Activated CD4-positive, alpha-beta T cell treated with anti-CD3 and anti-CD28 coated beads for 4 hours (primary cell): ENCODE data around the gene ADIPOR1.
A peak's percentile ranks its signal among the peaks of the same experiment; 100 is the strongest.
"Not testable (repeated sequence)": the region's sequence is repeated elsewhere in the genome, so short reads cannot be mapped to it uniquely, and the experiment has no call there.

ENCODE experiments used
- DNase-seq, 2 donors: peaks; one replicate each; pipeline ENCODE4 v3.0.0-alpha.2; 2020

ADIPOR1 gene

DNA sequence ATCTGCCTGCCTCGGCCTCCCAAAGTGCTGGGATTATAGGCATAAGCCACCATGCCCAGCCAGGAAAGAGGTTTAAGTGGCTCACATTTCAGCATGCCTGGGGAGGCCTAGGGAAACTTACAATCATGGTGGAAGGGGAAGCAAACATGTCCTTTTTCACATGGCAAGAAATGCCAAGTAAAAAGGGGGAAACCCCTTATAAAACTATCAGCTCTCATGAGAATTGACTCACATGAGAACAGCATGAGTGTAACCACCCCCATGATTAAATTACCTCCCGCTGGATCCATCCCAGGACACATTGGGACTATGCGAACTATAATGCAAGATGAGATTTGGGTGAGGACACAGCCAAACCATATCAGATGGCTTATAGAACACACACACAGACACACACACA is 22.3 kb downstream of the ADIPOR1 start:
- DNase-seq = no peak

DNA sequence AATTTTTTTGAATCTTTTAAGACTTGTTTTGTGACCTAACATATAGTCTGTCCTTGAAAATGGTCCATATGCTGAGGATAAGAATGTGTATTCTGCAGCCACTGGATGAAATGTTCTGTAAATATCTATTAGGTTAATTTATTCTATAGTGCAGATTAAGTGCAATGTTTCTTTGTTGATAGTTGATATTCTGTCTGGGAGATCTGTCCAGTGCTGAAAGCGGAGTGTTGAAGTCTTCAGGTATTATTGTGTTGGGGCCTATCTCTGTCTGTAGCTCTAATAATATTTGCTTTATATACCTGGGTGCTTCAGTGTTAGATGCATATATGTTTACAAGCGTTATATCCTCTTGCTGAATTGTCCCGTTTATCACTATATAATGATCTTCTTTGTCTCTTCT is 23.4 kb downstream of the ADIPOR1 start:
- DNase-seq = no peak

DNA sequence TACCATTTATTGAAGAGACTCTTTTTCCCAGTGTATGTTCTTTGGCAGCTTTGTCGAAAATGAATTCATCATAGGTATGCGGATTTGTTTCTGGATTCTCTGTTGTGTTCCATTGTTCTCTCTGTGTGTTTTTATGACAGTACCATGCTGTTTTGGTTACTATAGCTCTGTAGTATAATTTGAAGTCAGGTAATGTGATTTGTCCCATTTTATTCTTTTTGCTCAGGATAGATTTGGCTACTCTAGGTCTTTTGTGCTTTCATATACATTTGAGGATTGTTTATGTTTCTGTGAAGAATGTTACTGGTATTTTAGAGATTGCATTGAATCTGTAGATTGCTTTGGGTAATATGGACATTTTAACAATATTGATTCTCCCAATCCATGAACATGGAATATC is 25.6 kb downstream of the ADIPOR1 start:
- DNase-seq = no peak

DNA sequence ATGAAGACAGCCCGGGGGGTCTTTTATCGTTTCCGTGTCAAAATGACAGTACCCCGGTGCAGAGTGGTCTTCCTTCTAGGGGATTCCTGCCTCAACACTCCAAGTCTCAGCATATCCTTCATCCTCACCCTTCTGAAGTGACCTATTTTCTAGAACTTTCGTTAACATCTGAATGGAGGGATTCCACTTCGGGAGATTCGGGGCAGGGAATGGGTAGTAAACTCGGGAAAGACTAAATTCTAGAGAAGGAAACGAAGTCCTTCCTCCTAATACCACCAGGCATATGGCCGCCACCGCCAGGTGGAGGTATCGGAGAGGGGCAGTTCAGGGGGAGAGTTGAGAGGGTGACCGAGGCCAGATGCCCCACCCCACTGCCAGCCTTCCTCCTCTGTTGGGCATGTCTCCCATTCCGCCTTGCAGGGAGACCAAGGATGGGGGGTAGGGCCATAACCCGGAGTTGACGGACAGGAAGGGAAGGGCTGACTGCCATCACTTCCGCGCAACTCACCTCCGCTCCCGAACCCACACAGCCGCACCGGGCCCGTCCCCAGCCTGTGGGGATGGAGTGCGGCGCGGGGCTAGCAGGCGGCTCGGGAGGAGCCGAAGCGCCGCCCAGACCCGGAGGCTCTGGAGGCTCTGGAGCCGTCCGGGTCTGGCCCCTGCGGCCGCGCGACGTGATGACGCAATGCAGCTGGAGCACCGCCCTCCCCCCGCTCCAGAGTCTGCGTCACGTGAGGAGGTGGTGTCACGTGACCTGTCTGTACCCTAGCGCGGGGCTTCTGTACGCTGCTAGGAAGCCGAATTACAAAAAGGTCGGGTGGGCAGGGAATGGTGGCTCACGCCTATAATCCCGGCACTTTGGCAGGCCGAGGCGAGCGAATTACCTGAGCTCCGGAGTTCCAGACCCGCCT is 31.3 kb downstream of the ADIPOR1 start, which contains the start of gene KLHL12:
Gene KLHL12 (minus strand): TSS at position 654 of the 911 bp plus-strand sequence. CDS start 2,072 bp downstream, outside the sequence.
- DNase-seq = peak; percentile 94 to 95

DNA sequence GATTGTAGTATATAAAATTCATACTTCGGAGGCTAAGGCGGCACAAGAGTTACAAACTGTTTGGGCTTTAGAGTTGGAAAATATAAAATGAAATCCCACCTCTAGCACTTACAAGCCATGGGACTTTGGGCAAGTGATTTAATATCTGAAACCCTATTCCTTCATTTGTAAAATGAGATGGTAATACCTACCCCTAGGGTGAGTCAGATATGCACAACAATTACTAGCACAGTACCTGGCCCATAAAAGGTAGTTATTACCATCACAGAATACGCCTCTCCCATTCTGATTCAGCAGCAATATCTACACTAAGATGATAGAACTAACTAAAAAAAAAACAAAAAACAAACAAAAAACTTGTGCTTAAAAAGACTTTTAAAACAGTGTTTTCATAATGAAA is 34.6 kb downstream of the ADIPOR1 start:
- DNase-seq = no peak

DNA sequence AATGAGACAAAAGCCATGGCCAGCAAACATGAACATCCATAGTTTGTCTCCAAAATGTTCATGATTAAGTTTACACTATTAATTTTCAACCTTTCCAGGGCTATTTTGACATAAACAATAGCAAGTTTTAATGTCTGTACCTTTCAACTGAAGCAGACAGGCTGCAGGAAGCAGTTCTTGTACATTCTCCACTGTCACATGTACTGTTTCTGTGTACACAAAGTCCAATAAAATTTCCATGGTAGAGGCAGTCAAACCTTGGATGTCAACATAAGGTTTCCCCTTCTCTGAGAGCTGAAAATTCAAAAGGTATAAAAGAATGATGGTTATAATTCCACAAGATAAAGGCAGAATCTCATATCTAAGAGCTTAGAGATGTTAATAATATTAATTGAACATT is 38.5 kb downstream of the ADIPOR1 start:
- no peak for DNase-seq

DNA sequence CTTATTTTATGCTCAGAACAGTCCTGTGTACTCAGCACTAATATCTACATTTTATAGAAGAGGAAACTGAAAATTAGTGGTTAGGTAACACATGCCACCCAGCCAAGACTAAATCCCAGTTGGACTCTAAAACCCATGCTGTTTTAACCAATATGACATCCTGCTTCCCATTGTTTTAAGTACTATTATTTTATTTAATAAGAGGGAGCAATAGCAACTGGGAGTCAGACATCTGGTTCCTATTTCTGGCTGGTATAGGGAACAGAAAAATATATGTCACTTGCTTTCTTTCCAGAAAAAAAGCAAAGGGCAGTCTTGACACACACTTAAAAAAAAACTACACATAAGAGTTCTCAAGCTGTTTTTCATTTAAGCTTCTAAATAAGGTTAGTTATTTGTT is 43.0 kb downstream of the ADIPOR1 start:
- no peak for DNase-seq

DNA sequence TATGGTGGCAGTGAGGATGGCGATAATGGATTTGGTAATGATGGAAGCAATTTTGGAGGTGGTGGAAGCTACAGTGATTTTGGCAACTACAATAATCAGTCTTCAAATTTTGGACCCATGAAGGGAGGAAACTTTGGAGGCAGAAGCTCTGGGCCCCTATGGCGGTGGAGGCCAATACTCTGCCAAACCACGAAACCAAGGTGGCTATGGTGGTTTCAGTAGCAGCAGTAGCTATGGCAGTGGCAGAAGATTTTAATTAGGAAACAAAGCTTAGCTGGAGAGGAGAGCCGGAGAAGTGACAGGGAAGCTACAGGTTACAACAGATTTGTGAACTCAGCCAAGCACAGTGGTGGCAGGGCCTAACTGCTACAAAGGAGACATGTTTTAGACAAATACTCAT is 45.6 kb downstream of the ADIPOR1 start:
- DNase-seq = not testable (repeated sequence)

DNA sequence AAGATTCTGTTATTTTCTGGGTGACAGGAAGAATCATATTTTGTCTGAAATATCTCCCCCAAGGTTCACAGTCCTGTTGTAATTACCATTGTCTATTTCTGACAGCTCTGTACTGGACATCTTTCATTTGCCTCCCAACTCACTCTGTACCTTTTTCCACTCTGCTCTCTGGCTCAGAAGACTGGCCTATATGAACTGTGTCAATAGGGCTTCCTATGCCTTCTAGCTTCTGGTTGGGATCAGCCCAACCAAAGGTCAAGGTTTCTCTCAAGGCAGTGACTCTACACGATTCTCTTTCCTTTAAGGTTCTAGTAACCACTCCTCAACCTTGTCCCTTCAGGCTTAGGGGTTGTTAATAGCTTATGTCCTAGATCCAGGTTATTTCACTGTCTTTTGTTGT is 48.6 kb downstream of the ADIPOR1 start:
- no peak for DNase-seq

DNA sequence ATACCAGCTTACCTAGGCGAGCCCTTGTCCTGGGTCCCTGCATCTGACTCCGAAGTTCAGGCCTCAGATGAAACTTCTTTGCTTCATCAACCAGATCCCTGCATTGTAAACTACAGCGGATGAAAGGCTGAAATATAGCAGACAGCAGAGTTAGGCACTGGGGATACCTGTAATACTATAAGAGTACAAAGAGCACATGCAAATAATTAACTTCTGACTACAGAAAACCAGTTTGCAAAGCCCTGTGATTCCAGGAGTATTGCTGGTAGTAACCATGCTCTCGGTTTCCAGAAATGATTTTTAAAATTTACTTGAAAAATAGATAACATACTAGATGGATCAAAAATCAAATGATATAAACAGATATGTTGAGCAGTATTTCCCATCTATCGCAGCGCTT is 49.1 kb downstream of the ADIPOR1 start:
- no peak for DNase-seq

DNA sequence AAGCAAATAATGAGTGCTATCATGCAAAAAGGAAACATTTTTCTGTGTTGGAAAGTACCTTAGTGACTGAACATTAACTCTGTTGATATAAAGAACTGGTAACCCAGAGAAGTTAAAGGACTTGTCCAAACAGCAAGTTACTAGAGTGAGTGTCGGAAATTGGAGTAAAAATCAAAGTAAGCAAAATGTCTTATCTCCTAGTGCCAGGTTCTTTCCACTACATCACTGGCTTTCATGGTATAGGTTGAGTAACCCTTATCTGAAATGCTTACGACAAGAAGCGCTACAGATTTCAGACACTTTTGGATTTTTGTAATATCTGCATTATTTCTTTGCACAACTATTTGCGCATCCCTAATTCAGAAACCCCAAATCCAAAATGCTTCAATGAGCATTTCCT is 52.8 kb downstream of the ADIPOR1 start:
- DNase-seq = no peak

DNA sequence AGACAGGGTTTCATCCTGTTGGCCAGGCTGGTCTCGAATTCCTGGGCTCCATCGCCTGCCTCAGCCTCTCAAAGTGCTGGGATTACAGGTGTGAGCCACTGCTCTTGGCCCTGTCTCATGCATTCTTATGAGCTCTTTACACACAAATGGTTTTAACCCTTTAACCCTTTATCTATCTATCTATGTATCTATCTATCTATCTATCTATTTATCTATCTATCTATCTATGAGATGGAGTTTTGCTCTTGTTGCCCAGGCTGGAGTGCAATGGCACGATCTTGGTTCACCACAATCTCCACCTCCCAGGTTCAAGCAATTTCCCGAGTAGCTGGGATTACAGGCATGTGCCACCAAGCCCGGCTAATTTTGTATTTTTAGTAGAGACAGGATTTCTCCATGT is 54.3 kb downstream of the ADIPOR1 start:
- DNase-seq = not testable (repeated sequence)

DNA sequence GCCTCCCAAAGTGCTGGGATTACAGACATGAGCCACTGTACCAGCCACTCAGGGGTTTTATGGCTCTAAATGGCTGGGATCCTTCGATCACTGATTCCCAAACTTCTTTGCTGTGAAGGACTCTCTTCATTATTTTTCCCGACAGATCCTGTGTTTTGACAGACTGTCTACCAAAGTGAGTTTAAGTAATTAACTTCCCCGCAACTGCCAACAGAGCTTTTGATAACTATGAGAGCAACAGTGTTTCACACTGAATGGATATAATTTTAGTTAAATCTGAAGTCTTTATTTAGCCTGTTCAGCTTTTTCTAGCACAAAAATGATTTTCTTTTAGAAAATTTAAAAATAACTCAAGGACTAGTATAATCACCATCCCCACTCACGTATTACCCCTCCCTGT is 56.6 kb downstream of the ADIPOR1 start:
- DNase-seq = no peak

DNA sequence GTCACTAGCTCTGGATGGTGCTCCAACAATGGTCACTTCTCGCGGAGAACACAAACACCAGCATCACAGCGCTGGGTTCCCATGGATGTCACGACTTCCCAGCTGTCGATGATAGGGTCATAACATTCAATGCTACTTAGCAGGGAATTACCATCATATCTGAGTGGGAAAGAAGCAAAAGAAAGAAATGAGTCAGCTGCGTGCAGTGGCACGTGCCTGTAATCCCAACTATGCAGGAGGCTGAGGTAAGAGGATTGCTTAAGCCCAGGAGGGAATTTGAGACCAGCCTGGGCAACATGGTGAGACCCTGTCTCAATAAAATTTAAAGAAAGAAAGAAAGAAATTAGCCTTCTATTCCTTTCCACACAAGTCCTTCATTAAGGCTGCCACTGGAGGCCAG is 65.6 kb downstream of the ADIPOR1 start:
- no peak for DNase-seq
